PC-3 (cell line): ENCODE results near the gene TMEM125.

ENCODE experiments used
- EZH2 ChIP-seq: fragments of 300-600 bp; sonication (generic); IDR thresholded peaks from one replicate; pipeline ENCODE4 v1.6.1; 2017; ENCODE audit warnings: antibody characterized with exemption, mild to moderate bottlenecking, low read length; ENCODE audit not compliant: unreplicated experiment
- TF ChIP-seq, protein P1 (sequence below): fragments of 300-600 bp; sonication (generic); conservative IDR thresholded peaks from 2 replicates; pipeline ENCODE4 v1.5.1; 2017; ENCODE audit warnings: antibody characterized with exemption, low read depth, mild to moderate bottlenecking, low read length

DNA sequence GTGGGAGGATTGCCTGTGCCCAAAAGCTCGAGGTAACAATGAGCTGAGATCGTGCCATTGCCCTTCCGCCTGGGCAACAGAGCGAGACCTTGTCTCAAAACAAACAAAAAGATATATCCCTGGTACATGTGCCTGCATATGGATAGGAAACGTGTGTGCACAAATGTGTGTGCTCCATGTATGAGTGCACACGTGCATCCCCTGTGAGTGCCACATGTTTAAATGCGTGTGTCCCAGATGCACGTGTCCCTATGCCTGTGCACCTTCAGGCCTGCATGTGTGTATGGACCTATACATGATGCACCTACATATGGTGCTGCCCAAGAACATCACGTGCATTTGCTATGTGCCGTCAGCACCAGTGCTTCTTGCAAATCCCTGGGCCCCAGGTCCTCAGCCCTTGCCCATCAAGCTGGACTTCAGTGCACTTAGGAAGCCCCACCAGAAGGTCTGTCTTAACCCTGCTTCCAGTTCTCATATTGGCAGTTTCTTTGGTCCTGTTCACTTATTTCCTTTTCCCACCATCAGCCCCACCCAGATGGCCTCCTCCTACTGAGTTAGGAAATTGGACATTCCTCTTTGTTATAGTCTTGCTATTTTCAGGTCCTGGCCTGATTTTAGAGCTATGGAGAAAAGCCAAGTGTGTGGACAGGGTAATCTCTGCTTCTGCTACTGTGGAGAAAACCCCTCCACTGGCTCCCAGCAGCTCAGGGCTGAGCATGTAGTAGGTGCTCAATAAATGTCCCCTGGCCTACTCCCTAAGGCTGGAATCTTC, 46.4 kb downstream of the TMEM125 start:
- TF ChIP-seq, protein P1, sequence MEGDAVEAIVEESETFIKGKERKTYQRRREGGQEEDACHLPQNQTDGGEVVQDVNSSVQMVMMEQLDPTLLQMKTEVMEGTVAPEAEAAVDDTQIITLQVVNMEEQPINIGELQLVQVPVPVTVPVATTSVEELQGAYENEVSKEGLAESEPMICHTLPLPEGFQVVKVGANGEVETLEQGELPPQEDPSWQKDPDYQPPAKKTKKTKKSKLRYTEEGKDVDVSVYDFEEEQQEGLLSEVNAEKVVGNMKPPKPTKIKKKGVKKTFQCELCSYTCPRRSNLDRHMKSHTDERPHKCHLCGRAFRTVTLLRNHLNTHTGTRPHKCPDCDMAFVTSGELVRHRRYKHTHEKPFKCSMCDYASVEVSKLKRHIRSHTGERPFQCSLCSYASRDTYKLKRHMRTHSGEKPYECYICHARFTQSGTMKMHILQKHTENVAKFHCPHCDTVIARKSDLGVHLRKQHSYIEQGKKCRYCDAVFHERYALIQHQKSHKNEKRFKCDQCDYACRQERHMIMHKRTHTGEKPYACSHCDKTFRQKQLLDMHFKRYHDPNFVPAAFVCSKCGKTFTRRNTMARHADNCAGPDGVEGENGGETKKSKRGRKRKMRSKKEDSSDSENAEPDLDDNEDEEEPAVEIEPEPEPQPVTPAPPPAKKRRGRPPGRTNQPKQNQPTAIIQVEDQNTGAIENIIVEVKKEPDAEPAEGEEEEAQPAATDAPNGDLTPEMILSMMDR = no peak
- TF ChIP-seq EZH2 = no peak
